Thyroid gland (tissue), 4 donors: ENCODE results near the gene MAP3K8.

Source experiments
- CTCF ChIP-seq, 6 experiments: fragments of 200-600 bp in 3 of 6; fragments of 450-650 bp in 3 of 6; sonication (generic) in 3 of 6; IDR thresholded peaks; one replicate each; pipeline ENCODE4 v1.5.1; 2016 to 2019; ENCODE audit warnings: antibody characterized with exemption in 6 of 6, mild to moderate bottlenecking in 2 of 6, inconsistent platforms in 1 of 6, moderate library complexity in 1 of 6
- POLR2A ChIP-seq, 2 donors: fragments of 450-650 bp; IDR thresholded peaks; one replicate each; pipeline ENCODE4 v1.6.1; 2017; ENCODE audit warnings: antibody characterized with exemption in 2 of 2, mild to moderate bottlenecking in 2 of 2, moderate library complexity in 1 of 2

GRCh38 chr10:30500534-30500933 is 66.5 kb downstream of the MAP3K8 start:
- TF ChIP-seq CTCF (IDR thresholded peaks at IDR 0.05) (no peak), POLR2A (IDR thresholded peaks at IDR 0.05) (no peak)
